Activated CD8-positive, alpha-beta memory T cell treated with anti-CD3 and anti-CD28 coated beads, Interleukin-2, amount 50 U/mL, for 24 hours (primary cell): ENCODE data around the gene NEK1.

Source experiments
- DNase-seq: peaks from one replicate; pipeline ENCODE4 v3.0.0-alpha.2; 2020; ENCODE audit errors: extremely low read depth

The NEK1 gene

DNA sequence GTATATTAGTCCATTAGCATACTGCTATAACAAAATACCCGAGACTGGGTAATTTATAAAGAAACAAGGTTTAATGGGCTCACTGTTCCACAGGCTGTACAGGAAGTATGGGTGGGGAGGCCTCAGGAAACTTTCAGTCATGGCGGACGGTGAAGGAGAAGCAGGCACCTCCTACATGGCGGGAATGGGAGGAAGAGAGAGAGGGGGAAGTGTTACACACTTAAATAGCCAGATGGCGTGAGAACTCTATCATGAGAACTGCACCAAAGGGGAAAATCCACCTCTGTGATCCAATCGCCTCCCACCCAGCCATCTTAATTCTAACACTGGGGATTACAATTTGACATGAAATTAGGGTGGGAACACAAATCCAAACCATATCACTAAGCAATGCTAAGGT lies 242.7 kb downstream of the NEK1 start:
- DNase-seq: no peak

DNA sequence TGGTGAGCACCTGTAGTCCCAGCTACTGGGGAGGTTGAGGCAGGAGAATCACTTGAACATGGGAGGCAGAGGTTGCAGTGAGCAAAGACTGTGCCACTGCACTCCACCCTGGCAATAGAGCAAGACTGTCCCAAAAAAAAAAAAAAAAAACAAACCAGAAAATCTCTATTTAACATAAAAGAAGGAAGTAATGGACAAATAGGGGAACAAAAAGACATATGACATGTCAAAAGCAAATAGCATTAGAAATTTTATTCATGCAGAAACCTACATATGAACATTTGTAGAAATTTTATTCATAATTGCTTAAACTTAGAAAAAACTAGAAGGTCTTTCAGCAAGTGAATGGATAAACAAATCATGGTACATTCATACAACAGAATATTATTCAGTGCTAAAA lies 244.6 kb downstream of the NEK1 start:
- DNase-seq: no peak

DNA sequence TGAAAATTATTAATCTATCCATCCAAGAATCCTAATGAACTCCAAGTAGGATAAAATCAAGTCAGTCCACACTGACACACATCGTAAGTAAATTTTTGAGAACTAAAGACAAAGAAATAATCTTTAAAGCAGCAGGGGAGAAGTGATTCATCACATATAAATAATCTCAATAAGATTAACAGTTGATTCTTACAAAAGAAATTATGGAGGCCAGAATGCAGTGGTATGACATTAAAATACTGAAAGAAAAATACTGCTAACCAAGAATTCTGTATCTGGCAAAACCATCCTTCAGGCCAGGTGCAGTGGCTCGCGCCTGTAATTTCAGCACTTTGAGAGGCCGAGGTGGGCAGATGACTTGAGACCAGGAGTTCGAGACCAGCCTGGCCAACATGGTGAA lies 245.6 kb downstream of the NEK1 start:
- DNase-seq: no peak

DNA sequence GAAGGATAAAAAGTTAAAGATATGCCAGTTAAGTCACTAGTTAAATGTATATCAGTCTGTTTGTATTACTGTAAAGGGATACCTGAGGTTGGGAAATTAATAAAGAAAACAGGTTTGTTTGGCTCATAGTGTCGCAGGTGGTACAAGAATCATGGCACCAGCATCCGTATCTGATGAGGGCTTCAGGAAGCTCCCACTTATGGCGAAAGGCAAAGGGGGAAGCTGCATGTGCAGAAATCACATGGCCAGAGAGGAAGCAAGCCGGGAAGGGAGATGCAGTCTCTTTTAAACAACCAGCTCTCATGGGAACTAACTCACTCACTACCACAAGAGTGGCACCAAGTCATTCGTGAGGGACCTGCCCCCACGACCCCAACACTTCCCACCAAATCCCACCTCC lies 249.8 kb downstream of the NEK1 start:
- DNase-seq: no peak

DNA sequence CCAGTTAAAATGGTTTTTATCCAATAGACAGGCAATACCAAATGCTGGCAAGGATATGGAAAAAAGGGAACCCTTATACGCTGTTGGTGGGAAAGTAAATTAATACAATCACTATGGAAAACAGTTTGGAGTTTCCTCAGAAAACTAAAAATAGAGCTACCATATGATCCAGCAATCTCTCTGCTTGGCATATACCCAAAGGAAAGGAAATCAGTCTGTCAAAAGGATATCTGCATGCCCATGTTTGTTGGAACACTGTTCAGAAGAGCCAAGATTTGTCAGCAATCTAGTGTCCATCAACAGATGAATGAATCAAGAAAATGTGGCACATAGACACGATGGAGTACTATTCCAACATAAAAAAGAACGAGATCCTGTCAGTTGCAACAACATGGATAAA lies 250.6 kb downstream of the NEK1 start:
- DNase-seq: no peak

DNA sequence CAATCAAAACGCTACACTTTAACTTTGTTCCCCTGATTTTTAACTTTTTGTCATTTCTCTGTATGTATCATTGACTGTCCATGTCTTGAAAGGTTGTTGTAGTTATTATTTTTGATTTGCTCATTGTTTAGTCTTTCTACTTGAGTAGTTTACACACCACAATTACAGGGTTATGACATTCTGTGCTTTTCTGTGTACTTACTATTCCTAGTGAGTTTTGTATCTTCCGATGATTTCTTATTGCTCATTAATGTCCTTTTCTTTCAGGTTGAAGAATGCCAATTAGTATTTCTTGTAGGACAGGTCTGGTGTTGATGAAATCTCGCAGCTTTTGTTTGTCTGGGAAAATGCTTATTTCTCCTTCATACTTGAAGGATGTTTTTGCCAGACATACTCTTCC lies 252.4 kb downstream of the NEK1 start:
- no peak for DNase-seq

DNA sequence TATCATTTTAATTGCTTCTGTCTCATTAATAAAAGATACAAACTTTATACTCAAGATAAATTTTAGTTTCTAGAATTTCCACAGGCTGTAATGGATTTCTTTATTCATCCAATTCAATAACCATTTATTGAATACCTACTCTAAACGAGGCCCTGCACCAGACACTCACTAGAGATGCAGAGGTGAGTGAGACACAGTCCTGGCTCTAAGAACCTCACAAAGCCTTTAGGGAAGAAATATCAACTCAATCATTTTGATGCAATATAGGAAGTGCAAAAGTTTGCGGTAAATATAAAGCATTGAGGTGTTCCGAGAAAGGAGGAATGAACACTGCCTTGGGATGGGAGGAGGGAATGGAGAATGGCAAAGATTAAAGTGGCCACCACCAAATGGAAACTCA lies 260.0 kb downstream of the NEK1 start:
- DNase-seq: no peak

DNA sequence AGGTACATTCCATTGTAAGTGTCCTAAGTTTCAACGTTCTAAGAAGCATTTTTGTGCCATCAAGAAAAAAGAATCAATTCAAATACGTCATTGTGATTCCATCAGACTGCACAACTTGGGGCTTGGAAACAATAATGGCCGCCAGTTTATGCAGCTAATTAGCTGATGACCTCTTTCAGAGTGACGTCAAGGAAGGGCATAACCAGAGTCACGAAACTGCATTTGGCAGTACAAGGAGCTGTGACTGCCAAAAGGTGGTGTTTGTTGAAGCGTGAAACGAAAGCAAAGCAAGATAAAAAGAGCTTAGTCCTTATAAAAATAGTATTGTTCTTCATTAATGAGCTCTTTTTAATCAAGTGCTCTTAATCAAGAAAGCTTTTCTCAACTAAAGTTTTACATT lies 260.5 kb downstream of the NEK1 start:
- DNase-seq: no peak

DNA sequence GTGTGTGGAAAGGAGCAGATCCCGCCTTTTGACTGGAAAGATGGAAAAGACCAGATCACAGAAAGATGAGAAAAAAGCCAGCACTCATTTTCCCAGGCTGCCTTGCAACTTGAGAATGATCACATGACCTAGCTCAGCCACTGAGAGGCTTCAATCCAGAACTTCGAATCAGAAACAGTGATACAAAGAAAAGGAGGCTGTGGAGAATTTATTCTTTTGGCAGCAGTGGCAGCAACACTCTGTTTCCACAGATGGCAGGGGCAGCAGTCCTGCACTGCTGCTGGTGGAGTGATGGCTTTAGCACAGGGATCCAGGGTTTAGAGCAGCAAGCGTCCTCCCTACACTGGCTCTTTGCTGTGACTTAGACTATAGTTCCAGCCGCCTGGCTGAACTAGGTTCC lies 263.8 kb downstream of the NEK1 start:
- no peak for DNase-seq

DNA sequence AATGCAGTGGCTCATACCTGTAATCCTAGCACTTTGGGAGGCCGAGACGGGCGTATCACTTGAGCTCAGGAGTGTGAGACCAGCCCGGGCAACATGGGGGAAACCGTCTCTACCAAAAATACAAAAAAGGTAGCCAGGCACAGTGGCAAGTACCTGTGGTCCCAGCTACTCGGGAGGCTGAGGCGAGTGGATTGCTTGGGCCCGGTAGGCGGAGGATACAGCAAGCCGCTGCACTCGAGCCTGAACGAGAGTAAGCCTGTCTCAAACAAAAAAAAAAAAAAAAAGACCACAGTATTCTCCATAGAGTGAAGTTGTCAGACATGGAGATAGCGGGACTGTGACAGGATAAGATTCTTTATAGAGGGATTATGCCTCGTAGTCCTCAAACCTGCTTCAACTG lies 265.5 kb downstream of the NEK1 start:
- DNase-seq: no peak

DNA sequence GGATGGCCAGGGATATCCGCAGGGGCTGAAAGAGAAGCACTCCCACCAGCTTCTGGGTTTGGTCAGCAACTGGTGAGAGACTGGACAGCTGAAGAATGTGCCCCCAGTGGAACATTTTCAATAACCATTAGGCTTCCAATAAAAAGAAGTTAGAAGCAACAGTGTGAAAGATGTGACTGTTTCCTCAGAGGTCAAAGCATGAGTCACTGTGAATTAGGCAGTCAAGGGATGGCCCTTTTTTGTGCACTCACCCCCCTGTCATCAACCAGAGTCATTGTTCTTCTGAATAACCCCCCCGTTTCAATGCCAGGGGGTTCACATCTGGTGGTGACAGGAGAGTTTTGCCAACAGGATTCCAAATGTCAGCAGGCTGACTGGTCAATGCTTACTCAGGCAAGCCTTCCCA lies 267.1 kb downstream of the NEK1 start:
- no peak for DNase-seq
